SK-N-SH treated with all-trans-retinoic acid at 6 μM for 48 hours (cell line): Measurements from ENCODE around the gene RORB.

ENCODE experiments used
- ARNTL ChIP-seq: fragments of 450-650 bp; formaldehyde crosslinking; IDR thresholded peaks from 2 replicates; pipeline ENCODE4 v1.5.0; 2020; ENCODE audit warnings: low read depth, mild to moderate bottlenecking, moderate library complexity, borderline replicate concordance
- ESRRG ChIP-seq: fragments of 250-450 bp; sonication (Bioruptor Pico); IDR thresholded peaks from 2 replicates; pipeline ENCODE4 v1.6.1; 2021; ENCODE audit warnings: mild to moderate bottlenecking
- RARB ChIP-seq: fragments of 250-450 bp; sonication (Bioruptor Pico); IDR thresholded peaks from 2 replicates; pipeline ENCODE4 v1.8.0; 2021; ENCODE audit warnings: mild to moderate bottlenecking, moderate library complexity
- ZNF70 ChIP-seq: fragments of 450-650 bp; formaldehyde crosslinking; IDR thresholded peaks from 2 replicates; pipeline ENCODE4 v1.5.0; 2020; ENCODE audit warnings: mild to moderate bottlenecking, moderate library complexity
- TF ChIP-seq, protein P1 (sequence below): fragments of 250-450 bp; sonication (Bioruptor Pico); IDR thresholded peaks from 2 replicates; pipeline ENCODE4 v1.5.1; 2020; ENCODE audit warnings: low read depth, mild to moderate bottlenecking, moderate library complexity
- TF ChIP-seq, protein P2 (sequence below): fragments of 250-450 bp; sonication (Bioruptor Pico); IDR thresholded peaks from 2 replicates; pipeline ENCODE4 v1.5.0; 2020; ENCODE audit warnings: mild to moderate bottlenecking, moderate library complexity
- TF ChIP-seq, protein P3 (sequence below): fragments of 250-450 bp; sonication (Bioruptor Pico); IDR thresholded peaks from 2 replicates; pipeline ENCODE4 v1.8.0; 2021; ENCODE audit warnings: low read depth, mild to moderate bottlenecking, moderate library complexity, borderline replicate concordance
- TF ChIP-seq, protein P4 (sequence below): fragments of 250-450 bp; sonication (Bioruptor Pico); IDR thresholded peaks from 2 replicates; pipeline ENCODE4 v1.5.1; 2021; ENCODE audit warnings: mild to moderate bottlenecking, moderate library complexity

DNA sequence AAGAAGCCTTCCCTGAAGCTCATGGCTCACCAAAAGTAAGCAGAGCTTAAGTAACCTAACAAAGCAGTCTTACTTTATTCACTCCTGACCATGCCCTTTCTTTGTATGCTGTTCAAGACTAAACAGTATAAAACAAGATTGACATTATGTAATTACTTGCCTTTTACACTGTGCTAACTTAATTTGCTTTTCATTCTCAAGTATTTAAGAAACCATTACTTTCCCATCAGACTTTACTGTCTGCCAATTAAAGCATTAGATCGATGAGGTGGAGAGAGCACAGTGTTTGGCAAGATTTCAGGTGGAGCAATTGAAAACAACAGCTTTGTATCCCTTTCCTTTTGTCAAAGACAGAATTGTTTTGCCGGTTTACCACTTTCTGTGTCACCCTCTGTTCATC is 98.2 kb downstream of the RORB start:
- TF ChIP-seq, protein P1, sequence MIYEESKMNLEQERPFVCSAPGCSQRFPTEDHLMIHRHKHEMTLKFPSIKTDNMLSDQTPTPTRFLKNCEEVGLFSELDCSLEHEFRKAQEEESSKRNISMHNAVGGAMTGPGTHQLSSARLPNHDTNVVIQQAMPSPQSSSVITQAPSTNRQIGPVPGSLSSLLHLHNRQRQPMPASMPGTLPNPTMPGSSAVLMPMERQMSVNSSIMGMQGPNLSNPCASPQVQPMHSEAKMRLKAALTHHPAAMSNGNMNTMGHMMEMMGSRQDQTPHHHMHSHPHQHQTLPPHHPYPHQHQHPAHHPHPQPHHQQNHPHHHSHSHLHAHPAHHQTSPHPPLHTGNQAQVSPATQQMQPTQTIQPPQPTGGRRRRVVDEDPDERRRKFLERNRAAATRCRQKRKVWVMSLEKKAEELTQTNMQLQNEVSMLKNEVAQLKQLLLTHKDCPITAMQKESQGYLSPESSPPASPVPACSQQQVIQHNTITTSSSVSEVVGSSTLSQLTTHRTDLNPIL: no peak
- no peak for TF ChIP-seq RARB
- no peak for TF ChIP-seq ESRRG (CRISPR knock-in tag)
- TF ChIP-seq, protein P2, sequence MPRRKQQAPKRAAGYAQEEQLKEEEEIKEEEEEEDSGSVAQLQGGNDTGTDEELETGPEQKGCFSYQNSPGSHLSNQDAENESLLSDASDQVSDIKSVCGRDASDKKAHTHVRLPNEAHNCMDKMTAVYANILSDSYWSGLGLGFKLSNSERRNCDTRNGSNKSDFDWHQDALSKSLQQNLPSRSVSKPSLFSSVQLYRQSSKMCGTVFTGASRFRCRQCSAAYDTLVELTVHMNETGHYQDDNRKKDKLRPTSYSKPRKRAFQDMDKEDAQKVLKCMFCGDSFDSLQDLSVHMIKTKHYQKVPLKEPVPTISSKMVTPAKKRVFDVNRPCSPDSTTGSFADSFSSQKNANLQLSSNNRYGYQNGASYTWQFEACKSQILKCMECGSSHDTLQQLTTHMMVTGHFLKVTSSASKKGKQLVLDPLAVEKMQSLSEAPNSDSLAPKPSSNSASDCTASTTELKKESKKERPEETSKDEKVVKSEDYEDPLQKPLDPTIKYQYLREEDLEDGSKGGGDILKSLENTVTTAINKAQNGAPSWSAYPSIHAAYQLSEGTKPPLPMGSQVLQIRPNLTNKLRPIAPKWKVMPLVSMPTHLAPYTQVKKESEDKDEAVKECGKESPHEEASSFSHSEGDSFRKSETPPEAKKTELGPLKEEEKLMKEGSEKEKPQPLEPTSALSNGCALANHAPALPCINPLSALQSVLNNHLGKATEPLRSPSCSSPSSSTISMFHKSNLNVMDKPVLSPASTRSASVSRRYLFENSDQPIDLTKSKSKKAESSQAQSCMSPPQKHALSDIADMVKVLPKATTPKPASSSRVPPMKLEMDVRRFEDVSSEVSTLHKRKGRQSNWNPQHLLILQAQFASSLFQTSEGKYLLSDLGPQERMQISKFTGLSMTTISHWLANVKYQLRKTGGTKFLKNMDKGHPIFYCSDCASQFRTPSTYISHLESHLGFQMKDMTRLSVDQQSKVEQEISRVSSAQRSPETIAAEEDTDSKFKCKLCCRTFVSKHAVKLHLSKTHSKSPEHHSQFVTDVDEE: no peak
- TF ChIP-seq, protein P3, sequence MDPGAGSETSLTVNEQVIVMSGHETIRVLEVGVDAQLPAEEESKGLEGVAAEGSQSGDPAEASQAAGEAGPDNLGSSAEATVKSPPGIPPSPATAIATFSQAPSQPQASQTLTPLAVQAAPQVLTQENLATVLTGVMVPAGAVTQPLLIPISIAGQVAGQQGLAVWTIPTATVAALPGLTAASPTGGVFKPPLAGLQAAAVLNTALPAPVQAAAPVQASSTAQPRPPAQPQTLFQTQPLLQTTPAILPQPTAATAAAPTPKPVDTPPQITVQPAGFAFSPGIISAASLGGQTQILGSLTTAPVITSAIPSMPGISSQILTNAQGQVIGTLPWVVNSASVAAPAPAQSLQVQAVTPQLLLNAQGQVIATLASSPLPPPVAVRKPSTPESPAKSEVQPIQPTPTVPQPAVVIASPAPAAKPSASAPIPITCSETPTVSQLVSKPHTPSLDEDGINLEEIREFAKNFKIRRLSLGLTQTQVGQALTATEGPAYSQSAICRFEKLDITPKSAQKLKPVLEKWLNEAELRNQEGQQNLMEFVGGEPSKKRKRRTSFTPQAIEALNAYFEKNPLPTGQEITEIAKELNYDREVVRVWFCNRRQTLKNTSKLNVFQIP: no peak
- TF ChIP-seq ARNTL (CRISPR knock-in tag): no peak
- TF ChIP-seq ZNF70 (CRISPR knock-in tag): no peak
- TF ChIP-seq, protein P4, sequence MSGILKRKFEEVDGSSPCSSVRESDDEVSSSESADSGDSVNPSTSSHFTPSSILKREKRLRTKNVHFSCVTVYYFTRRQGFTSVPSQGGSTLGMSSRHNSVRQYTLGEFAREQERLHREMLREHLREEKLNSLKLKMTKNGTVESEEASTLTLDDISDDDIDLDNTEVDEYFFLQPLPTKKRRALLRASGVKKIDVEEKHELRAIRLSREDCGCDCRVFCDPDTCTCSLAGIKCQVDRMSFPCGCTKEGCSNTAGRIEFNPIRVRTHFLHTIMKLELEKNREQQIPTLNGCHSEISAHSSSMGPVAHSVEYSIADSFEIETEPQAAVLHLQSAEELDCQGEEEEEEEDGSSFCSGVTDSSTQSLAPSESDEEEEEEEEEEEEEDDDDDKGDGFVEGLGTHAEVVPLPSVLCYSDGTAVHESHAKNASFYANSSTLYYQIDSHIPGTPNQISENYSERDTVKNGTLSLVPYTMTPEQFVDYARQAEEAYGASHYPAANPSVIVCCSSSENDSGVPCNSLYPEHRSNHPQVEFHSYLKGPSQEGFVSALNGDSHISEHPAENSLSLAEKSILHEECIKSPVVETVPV (CRISPR knock-in tag): no peak
